HCT116 (cell line): ENCODE results near the gene HMX1. TPM values are rescaled to one million over a fixed set of nuclear protein-coding genes. Genes with fewer than 3 reads are reported as not detected.

Experiments used
- ATAC-seq: fragments of 200-7000 bp; cut with Tn5 transposase; 2 replicates; pipeline ENCODE4 v1.9.1; 2020; ENCODE audit warnings: mild to moderate bottlenecking, moderate library complexity
- BruUV-seq: library from RNA; stranded (reverse); fragments of 400-500 nt; replicated peaks from 2 replicates; lab custom pipeline; 2021; lab: Mats Ljungman, UMichigan
- CTCF ChIA-PET: fragments of 300-600 bp; sonication (Branson Sonifier 250); formaldehyde crosslinking; loops from one replicate; lab custom pipeline; 2021; ENCODE audit warnings: antibody characterized with exemption; lab: Charles Lee
- POLR2A ChIA-PET: fragments of 300-600, 350-600 bp; sonication (Branson Sonifier 250); formaldehyde crosslinking; loops from one replicate; lab custom pipeline; 2021; ENCODE audit warnings: antibody characterized with exemption; lab: Charles Lee
- RAD21 ChIA-PET, 2 experiments: fragments of 300-600 bp; sonication (Branson Sonifier 250); formaldehyde crosslinking; loops; one replicate each; lab custom pipeline; 2023; ENCODE audit warnings: low total read pairs in 2 of 2; ENCODE audit not compliant: uncharacterized antibody in 2 of 2, unreplicated experiment in 2 of 2, low non-redundant PET in 1 of 2; lab: Charles Lee
- DNase-seq: peaks from one replicate; pipeline ENCODE4 v3.0.0-alpha.2; 2010; ENCODE audit warnings: low read depth, low spot score
- H2AFZ ChIP-seq: fragments of 200-600 bp; shearing (Covaris generic), sonication (generic); 2 replicates; pipeline ENCODE4 v1.6.1; 2017; ENCODE audit warnings: low read depth, mixed run types, mixed read lengths, antibody characterized with exemption, low read length; ENCODE audit not compliant: poor library complexity, severe bottlenecking
- H3K27ac ChIP-seq: 2 replicates; pipeline ENCODE4 v1.5.1; 2012; ENCODE audit warnings: low read depth, low read length
- H3K27me3 ChIP-seq: fragments of 200-600 bp; sonication (generic); 2 replicates; pipeline ENCODE4 v1.6.1; 2016; ENCODE audit warnings: mixed run types, low read length, mixed read lengths; ENCODE audit not compliant: insufficient read depth
- H3K36me3 ChIP-seq, 2 experiments: fragments of 200-500 bp in 1 of 2; fragments of 200-600 bp in 1 of 2; sonication (Bioruptor generic) in 1 of 2; sonication (generic) in 1 of 2; 2 replicates each; pipeline versions ENCODE4 v1.5.1 to v1.6.1; 2014 to 2016; ENCODE audit warnings: low read length in 2 of 2, inconsistent platforms in 1 of 2, mixed read lengths in 1 of 2, mixed run types in 1 of 2; ENCODE audit not compliant: insufficient read depth in 2 of 2, control insufficient read depth in 1 of 2
- H3K4me1 ChIP-seq, 2 experiments: fragments of 200-600 bp in 1 of 2; sonication (generic) in 1 of 2; 2 replicates each; pipeline versions ENCODE4 v1.5.1 to v1.6.1; 2012 to 2017; ENCODE audit warnings: low read length in 2 of 2, inconsistent platforms in 1 of 2, mild to moderate bottlenecking in 1 of 2, mixed read lengths in 1 of 2, mixed run types in 1 of 2, moderate library complexity in 1 of 2; ENCODE audit not compliant: insufficient read depth in 2 of 2, control insufficient read depth in 1 of 2
- H3K4me2 ChIP-seq: fragments of 200-600 bp; sonication (generic); 2 replicates; pipeline ENCODE4 v1.6.1; 2017; ENCODE audit warnings: mixed run types, low read length, mixed read lengths
- H3K4me3 ChIP-seq, 2 experiments: fragments of 200-600 bp in 1 of 2; sonication (generic) in 1 of 2; replicated peaks in 1 of 2; 2 replicates each; pipeline ENCODE4 v1.5.1; 2011 to 2016; ENCODE audit warnings: low read length in 2 of 2, control low read depth in 1 of 2, low read depth in 1 of 2, mild to moderate bottlenecking in 1 of 2, mixed read lengths in 1 of 2, mixed run types in 1 of 2
- H3K79me2 ChIP-seq: fragments of 200-600 bp; sonication (generic); 2 replicates; pipeline ENCODE4 v1.6.1; 2017; ENCODE audit warnings: mild to moderate bottlenecking, mixed run types, low read length, moderate library complexity, mixed read lengths; ENCODE audit not compliant: insufficient read depth
- H3K9ac ChIP-seq: fragments of 200-600 bp; sonication (generic); 2 replicates; pipeline ENCODE4 v1.6.1; 2016; ENCODE audit warnings: low read length, mixed read lengths
- H3K9me2 ChIP-seq: fragments of 200-600 bp; sonication (generic), shearing (Covaris generic); 2 replicates; pipeline ENCODE4 v1.6.1; 2017; ENCODE audit warnings: mixed run types, mild to moderate bottlenecking, moderate library complexity; ENCODE audit not compliant: insufficient read depth
- H3K9me3 ChIP-seq, 2 experiments: fragments of 200-500 bp in 1 of 2; fragments of 200-600 bp in 1 of 2; sonication (Bioruptor generic) in 1 of 2; sonication (generic) in 1 of 2; 2 replicates each; pipeline ENCODE4 v1.6.1; 2014 to 2017; ENCODE audit warnings: low read length in 2 of 2, mixed read lengths in 2 of 2, inconsistent platforms in 1 of 2, low read depth in 1 of 2, mild to moderate bottlenecking in 1 of 2, mixed run types in 1 of 2, moderate library complexity in 1 of 2; ENCODE audit not compliant: control insufficient read depth in 1 of 2, insufficient read depth in 1 of 2
- H4K20me1 ChIP-seq: fragments of 200-600 bp; sonication (generic), shearing (Covaris generic); 2 replicates; pipeline ENCODE4 v1.6.1; 2017; ENCODE audit warnings: mixed run types, mild to moderate bottlenecking, moderate library complexity; ENCODE audit not compliant: insufficient read depth
- CBX3 ChIP-seq: IDR thresholded peaks from 2 replicates; pipeline ENCODE4 v1.6.1; 2012; ENCODE audit warnings: low read depth
- EGR1 ChIP-seq: IDR thresholded peaks from 2 replicates; pipeline ENCODE4 v1.6.1; 2012; ENCODE audit warnings: low read depth
- ELF1 ChIP-seq: IDR thresholded peaks from 2 replicates; pipeline ENCODE4 v1.6.1; 2012; ENCODE audit warnings: low read depth, borderline replicate concordance
- EZH2 ChIP-seq: fragments of 200-600 bp; sonication (generic); IDR thresholded peaks from 2 replicates; pipeline ENCODE4 v1.6.1; 2017; ENCODE audit warnings: antibody characterized with exemption, mixed run types
- EZH2phosphoT487 ChIP-seq: fragments of 200-600 bp; IDR thresholded peaks from 2 replicates; pipeline ENCODE4 v1.6.1; 2018; ENCODE audit warnings: antibody characterized with exemption, borderline replicate concordance
- JUND ChIP-seq: IDR thresholded peaks from 2 replicates; pipeline ENCODE4 v1.6.1; 2012
- POLR2A ChIP-seq: IDR thresholded peaks from 2 replicates; pipeline ENCODE4 v1.7.0; 2011; ENCODE audit warnings: borderline replicate concordance; ENCODE audit not compliant: insufficient read depth, insufficient read length; ENCODE audit errors: extremely low read depth
- POLR2AphosphoS5 ChIP-seq: IDR thresholded peaks from 2 replicates; pipeline ENCODE4 v1.6.1; 2011; ENCODE audit warnings: mild to moderate bottlenecking, low read depth, low read length, moderate library complexity
- RAD21 ChIP-seq: IDR thresholded peaks from 2 replicates; pipeline ENCODE4 v1.6.1; 2012; ENCODE audit warnings: low read depth, mild to moderate bottlenecking
- REST ChIP-seq: IDR thresholded peaks from 2 replicates; pipeline ENCODE4 v1.6.1; 2012; ENCODE audit warnings: low read depth
- SP1 ChIP-seq: IDR thresholded peaks from 2 replicates; pipeline ENCODE4 v1.6.1; 2012; ENCODE audit warnings: low read depth
- SRF ChIP-seq: IDR thresholded peaks from 2 replicates; pipeline ENCODE4 v1.6.1; 2012; ENCODE audit warnings: low read depth
- TCF7L2 ChIP-seq: IDR thresholded peaks from 2 replicates; pipeline ENCODE4 v1.7.0; 2011; ENCODE audit warnings: borderline replicate concordance, inconsistent platforms; ENCODE audit not compliant: insufficient read depth, insufficient read length; ENCODE audit errors: extremely low read depth
- ZNF274 ChIP-seq: fragments of 200-500 bp; sonication (Bioruptor generic); IDR thresholded peaks from 2 replicates; pipeline ENCODE4 v1.6.1; 2014; ENCODE audit warnings: mild to moderate bottlenecking, low read depth, low read length, inconsistent platforms
- intact Hi-C: fragments of 100-400 bp; cut with micrococcal nuclease; formaldehyde crosslinking; loops from 2 replicates; pipeline ENCODE4 v1.10.0; 2022
- total RNA-seq: library from RNA; stranded (reverse); gene quantifications from one replicate; pipeline ENCODE4 v1.2.1, GENCODE V29; 2021; ENCODE audit not compliant: unreplicated experiment
- TF ChIP-seq, protein P1 (sequence below): IDR thresholded peaks from 2 replicates; pipeline ENCODE4 v1.6.1; 2012
- TF ChIP-seq, protein P2 (sequence below), 3 experiments: fragments of 200-600 bp in 1 of 3; sonication (generic) in 1 of 3; IDR thresholded peaks in 2 of 3; conservative IDR thresholded peaks in 1 of 3; 2 replicates each; pipeline ENCODE4 v1.5.1; 2012 to 2017; ENCODE audit warnings: low read depth in 2 of 3, low read length in 2 of 3, antibody characterized with exemption in 1 of 3, borderline replicate concordance in 1 of 3, control low read depth in 1 of 3, mild to moderate bottlenecking in 1 of 3, mixed read lengths in 1 of 3, mixed run types in 1 of 3, moderate library complexity in 1 of 3; ENCODE audit not compliant: insufficient read depth in 1 of 3

Gene HMX1
- total RNA-seq, 1 experiment from 2014 or later: 0.39 TPM

GRCh38 chr4:8913858-8914460 lies 42.3 kb upstream of the HMX1 start (continued):
- no peak for TF ChIP-seq EZH2phosphoT487
- no peak for TF ChIP-seq JUND
- TF ChIP-seq ELF1: no peak

GRCh38 chr4:8913121-8913857 lies 41.6 kb upstream of the HMX1 start:
- no peaks in the 10 kb centered on the region for H3K9me2 ChIP-seq
- no peak overlapping the region for H3K9ac ChIP-seq
- ChIA-PET POLR2A (no interaction called here), RAD21 (no interaction called here)
- no peak for DNase-seq
- H2AFZ ChIP-seq: no peak overlapping the region
- no peaks in the 10 kb centered on the region for H3K79me2 ChIP-seq
- no peak for ATAC-seq
- no TSS peak for BruUV-seq
- H3K36me3 ChIP-seq: no peaks in the 10 kb centered on the region
- H3K27ac ChIP-seq: no peak overlapping the region
- H3K4me2 ChIP-seq: no peak overlapping the region
- intact Hi-C loops: loop anchor here (10.0 kb wide), 1 partner anchor 448 kb away; no protein-coding TSS in a partner anchor
- peaks cover 3 to 5% of the 10 kb centered on the region in 2 experiments; a peak in 2 of 4 replicates for H3K4me1 ChIP-seq
- no peaks in the 10 kb centered on the region; the same call in 1 of the 2 replicates for H3K27me3 ChIP-seq
- no peaks in the 10 kb centered on the region for H3K9me3 ChIP-seq
- no peaks in the 10 kb centered on the region for H4K20me1 ChIP-seq
- no peak overlapping the region for H3K4me3 ChIP-seq
- TF ChIP-seq REST (no peak), TCF7L2 (no peak), POLR2AphosphoS5 (no peak), SRF (no peak), EZH2phosphoT487 (no peak), JUND (no peak), POLR2A (no peak), EGR1 (no peak), ZNF274 (no peak), SP1 (no peak), ELF1 (no peak), RAD21 (no peak), CBX3 (no peak), EZH2 (no peak)
- TF ChIP-seq, protein P1, sequence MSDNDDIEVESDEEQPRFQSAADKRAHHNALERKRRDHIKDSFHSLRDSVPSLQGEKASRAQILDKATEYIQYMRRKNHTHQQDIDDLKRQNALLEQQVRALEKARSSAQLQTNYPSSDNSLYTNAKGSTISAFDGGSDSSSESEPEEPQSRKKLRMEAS: no peak
- TF ChIP-seq, protein P2, sequence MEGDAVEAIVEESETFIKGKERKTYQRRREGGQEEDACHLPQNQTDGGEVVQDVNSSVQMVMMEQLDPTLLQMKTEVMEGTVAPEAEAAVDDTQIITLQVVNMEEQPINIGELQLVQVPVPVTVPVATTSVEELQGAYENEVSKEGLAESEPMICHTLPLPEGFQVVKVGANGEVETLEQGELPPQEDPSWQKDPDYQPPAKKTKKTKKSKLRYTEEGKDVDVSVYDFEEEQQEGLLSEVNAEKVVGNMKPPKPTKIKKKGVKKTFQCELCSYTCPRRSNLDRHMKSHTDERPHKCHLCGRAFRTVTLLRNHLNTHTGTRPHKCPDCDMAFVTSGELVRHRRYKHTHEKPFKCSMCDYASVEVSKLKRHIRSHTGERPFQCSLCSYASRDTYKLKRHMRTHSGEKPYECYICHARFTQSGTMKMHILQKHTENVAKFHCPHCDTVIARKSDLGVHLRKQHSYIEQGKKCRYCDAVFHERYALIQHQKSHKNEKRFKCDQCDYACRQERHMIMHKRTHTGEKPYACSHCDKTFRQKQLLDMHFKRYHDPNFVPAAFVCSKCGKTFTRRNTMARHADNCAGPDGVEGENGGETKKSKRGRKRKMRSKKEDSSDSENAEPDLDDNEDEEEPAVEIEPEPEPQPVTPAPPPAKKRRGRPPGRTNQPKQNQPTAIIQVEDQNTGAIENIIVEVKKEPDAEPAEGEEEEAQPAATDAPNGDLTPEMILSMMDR (IDR thresholded peaks at IDR 0.05 in 2 of 3, conservative IDR thresholded peaks at IDR 0.05 in 1 of 3; ENCODE audit: borderline replicate concordance in 1 of 3, insufficient read depth in 1 of 3, low read depth in 2 of 3, low read length in 2 of 3): no peak
- TF ChIP-seq, all 23 proteins: peak for 0
- CTCF ChIA-PET: no interaction called here
